ENCODE results near the gene KCNMB3.

- no peak for TF ChIP-seq EZH2phosphoT487 (IDR thresholded peaks at IDR 0.05; ENCODE audit: borderline replicate concordance)
- no peak for TF ChIP-seq CTCF (IDR thresholded peaks at IDR 0.05 in 2 of 3, conservative IDR thresholded peaks at IDR 0.05 in 1 of 3; ENCODE audit: borderline replicate concordance in 1 of 3, insufficient read depth in 1 of 3, low read depth in 2 of 3, low read length in 2 of 3)
- no peak for TF ChIP-seq EZH2 (IDR thresholded peaks at IDR 0.05)
- no peak for TF ChIP-seq ZBTB33 (IDR thresholded peaks at IDR 0.05; ENCODE audit: extremely low read depth, insufficient replicate concordance, low read length)
- no peak for TF ChIP-seq RAD21 (IDR thresholded peaks at IDR 0.05; ENCODE audit: low read depth)
- TF ChIP-seq ATF3 (IDR thresholded peaks at IDR 0.05) = no peak
- TF ChIP-seq JUND (IDR thresholded peaks at IDR 0.05) = no peak
- no peak for TF ChIP-seq POLR2A (IDR thresholded peaks at IDR 0.05; ENCODE audit: borderline replicate concordance, extremely low read depth, insufficient read depth, insufficient read length)
- TF ChIP-seq CBX3 (IDR thresholded peaks at IDR 0.05; ENCODE audit: low read depth) = no peak
- no peak for TF ChIP-seq REST (IDR thresholded peaks at IDR 0.05; ENCODE audit: low read depth)
Measured at GRCh38 chr3:179265875-179266274, 15.0 kb upstream of the KCNMB3 start.

All from HCT116 (cell line).